GM21723 (cell line): ENCODE data around the gene TMEM63C.

ENCODE experiments used
- ATAC-seq: cut with Tn5 transposase; IDR thresholded peaks from one replicate; pipeline ENCODE4 v1.9.1; 2021; ENCODE audit warnings: mild to moderate bottlenecking, moderate library complexity; ENCODE audit not compliant: unreplicated experiment

The TMEM63C gene

DNA sequence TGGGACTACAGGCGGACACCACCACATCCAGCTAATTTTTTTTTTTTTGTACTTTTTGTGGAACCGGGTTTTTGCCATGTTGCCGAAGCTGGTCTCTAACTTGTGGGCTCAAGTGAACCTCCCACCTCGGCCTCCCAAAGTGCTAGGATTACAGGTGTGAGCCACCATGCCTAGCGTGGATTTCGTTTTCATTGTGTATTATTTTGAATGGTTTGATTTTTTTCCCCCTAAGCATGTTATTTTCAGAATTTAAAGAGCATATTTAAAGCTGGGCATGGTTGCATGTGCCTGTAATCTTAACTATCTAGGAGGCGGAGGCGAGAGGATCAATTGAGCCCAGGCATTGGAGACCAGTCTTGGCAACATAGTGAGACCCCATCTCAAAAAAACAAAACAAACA lies 13.1 kb downstream of the TMEM63C start:
- ATAC-seq = no peak

DNA sequence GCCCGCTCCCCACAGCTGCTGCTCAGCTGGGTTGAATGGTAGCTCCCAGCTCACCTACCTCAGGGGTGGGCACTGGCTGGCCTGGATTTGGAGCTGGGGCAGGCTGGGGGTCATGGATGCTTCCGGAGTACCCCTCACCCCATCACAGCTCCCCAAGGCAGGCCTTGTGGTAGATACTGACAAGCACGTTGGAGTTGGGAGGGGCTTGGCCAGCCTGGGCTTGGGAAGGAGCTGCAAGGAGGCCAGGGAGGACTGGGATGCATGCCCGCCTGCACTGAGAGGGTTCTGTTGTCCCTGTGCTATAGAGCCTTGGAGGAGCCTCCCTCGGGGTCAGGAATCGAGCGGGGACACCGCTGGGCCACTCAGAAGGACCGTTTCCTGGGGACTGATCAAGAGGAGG lies 14.2 kb downstream of the TMEM63C start:
- no peak for ATAC-seq

DNA sequence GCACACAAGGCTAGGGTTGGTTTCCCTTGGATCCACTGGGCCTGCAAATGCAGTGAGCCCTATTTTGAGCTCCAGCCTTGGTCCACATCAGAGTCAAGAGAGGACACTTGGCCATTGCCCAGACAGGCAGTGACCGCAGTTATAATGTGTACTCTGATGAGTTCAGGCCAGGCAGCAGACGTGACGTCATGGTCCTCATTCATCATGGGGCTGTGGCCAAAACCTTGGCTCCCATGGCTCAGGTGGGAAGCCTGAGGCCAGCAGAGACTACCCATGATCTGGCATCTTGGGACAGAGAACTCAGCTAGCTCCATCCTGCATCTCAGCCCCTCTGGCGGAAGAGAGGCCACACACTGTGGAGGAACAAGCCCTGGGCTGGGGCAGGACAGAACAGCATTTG lies 16.4 kb downstream of the TMEM63C start:
- no peak for ATAC-seq

DNA sequence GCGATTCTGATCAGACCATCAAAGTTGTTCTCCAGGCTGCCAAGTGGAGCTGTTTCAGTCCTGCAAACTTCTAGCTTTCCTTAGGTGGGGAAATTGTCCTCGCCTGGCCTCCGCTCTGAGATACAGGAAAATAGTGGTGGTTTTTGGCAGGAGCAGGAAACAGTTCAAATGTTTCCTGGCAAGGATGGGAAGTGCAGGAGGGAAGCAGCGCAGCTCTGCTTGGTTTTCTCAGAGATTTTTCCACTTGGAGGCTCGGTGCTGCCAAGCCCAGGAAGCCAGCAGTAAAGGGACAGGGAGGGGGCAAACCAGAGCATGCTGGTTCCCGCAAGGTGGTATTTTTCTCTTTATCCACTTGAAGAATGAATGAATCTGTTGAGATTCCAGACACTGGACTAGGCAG lies 17.0 kb downstream of the TMEM63C start:
- ATAC-seq = no peak

DNA sequence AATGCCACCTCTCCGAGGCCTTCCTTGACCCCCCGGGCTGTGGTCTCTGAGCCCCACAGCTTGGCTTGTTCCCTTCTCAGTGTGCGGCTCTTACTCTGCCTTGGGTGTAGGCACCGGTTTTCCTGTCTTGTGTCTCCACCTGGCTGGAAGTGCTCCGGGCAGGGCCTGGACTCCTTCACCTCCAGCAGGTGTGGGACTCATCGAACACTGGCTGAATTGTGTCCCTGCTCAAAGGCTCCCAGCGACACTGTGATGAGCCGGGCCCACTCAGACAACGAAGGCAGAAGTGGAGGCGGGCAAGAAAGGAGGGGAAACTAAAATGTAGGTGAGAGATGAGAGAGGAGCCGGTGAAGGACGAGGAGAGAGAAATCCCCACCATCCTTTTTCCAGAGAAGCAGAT lies 18.0 kb downstream of the TMEM63C start:
- ATAC-seq = no peak

DNA sequence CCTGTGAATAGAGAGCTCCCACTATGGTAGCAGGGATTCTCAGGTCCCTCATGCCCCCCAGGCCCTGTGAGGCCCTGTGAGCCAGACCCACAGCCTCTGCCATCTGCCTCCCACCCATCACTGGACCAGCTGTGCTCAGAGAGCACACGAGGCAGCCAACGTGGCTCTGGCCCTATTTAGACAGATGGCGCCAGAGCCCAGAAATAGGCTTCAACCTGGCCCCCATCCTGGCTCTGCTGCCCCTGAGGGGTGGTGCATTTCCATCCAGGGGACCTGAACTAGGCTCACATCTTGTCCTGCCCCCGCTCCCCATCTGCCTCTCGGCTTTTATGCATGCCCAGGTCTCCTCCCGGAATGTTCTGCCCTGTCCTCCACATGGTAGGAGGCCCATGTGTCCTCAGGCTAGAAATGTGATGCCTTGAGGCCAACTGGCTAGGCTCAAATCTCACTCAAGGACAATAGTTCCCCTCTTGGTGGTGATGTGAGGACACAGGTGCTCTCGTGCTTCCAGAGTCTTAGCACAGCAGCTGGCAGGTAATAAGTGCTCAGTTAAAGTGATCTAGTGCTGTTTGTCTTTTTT lies 18.9 kb downstream of the TMEM63C start:
- no peak for ATAC-seq

DNA sequence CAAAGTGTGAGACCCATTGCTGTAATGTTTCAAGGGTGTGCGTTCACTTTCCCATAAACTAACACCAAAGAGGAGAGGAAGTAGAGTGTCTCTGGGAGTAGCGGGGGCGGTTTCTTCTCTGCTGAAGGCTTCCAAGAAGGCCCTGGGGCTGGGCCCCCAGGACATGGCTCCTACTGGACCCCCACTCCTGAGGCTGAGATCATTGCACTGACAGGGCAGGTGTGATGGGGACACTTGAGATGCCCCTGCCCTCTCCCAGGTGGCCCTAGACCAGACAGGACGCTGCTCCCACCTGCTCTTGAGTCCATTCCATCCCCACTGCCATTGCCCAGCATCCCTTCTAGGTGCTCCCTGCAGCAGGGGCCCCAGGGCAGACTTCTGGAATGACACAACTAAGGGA lies 20.1 kb downstream of the TMEM63C start:
- no peak for ATAC-seq

DNA sequence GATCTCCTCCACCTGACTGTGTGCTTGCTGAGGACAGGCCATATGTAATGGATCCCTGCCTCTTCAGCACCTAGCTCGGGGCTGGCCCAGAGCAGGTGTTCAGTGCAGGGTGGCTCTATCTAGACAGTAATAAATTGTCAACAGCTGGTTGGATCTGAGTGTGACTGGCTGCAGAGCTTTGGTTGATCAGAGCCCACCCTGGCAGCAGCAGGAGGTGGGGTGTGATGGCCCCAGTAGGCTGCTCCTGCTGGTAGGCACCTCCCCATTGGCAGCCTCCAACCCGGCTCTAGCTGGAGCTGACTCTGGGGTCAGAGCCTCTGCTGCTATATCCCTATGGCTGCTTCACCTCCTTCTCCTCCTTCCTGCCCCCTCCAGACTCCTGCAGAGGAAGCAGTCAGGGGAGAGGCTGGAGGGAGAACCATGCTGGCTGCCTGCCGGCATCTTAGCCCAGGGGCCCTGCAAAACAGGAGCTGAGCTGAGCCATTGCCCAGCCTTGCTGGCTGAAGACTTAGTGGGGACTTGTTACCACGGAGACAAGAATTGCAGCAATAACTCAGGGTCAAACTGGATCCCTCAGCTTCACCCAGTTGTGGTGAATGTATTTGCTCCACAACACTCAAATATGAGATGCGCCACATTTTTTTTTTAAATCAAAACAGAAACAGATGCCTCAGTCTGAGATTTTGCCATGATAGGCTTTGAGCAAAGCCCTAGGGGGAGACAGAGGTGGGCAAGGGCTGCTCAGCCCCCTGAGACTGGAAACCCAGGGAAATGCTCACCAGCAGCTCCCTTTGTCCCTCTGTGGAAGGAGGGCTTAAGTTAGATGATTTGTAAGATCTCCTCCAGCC lies 22.2 kb downstream of the TMEM63C start:
- no peak for ATAC-seq

DNA sequence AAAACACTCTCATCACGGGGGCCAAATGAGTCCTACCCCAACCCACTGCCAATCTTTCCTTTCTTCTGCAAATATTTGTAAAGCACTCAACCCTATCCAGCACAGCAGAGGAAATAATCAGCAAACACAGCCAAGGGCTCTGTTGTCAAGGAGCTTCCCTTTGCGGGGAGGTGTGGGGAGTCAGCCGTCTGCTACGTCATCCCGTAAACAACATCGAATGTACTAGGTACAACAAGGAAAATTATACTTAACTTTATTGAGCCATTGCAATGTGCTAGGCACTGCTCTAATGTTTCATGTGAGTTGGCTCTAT lies 22.8 kb downstream of the TMEM63C start:
- ATAC-seq = no peak

DNA sequence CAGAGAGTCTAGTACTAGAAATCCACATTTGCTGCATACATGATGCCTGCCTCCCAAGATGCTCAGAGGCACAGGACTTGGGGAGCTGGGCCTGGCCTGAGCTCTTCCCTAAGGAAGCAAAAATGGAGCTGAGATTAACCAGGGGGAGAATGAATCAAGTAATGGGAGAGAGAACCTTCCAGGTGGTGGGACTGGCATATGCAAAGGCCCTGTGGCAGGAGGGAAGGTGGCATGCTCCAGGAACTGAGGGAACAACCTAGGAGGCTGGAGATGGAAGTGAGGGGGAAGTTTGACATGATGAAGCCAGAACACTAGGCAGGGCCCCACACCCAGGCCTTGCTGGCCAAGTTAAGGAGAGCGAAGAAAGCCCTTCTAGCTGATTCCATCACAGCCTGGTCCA lies 23.3 kb downstream of the TMEM63C start:
- no peak for ATAC-seq

DNA sequence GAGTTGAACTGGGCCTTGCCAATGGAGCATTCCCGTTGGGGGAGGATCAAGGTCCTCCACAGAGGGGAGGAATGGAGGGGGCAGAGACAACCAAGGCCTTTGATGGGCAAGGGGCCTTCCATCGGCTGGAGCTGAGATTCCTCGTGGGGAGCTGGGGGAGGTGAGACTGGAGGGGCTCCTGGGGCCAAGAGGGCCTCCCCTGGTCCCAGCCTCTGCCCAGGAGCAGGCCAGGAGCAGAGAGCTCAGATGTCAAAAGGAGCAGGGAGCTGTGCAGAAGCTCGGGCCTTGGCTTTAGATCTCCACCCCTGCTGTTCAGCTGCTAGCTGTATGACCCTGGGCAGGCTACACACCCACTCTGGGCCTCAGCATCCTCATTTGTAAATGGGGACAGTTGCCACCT lies 24.0 kb downstream of the TMEM63C start:
- ATAC-seq = no peak

DNA sequence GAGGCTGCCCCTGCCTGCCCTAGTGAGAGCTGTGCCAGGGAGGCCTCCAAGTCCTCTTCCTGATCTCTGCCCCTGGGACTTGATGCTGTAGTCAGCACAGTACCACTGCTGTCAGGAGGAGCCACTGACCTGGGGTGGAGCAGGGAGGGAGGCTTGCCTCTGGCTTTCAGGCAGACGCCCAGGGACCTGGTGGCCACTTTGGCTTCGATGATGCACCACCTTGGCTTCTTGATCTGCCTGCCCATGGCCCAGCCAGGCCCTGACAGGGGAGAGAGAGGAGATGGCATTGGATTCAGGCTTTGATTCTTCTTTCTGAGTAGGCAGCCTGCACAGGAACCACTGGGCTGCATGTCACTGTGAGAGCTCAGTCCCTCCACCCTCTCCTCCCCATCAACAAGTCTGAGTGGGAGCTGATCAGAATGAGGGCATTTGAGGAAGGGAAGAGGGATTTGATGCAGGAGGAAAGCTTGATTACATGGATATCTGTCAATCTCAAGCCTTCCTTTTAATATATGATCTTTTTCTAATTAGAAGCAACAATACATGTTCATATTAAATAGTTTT lies 24.7 kb downstream of the TMEM63C start:
- no peak for ATAC-seq

DNA sequence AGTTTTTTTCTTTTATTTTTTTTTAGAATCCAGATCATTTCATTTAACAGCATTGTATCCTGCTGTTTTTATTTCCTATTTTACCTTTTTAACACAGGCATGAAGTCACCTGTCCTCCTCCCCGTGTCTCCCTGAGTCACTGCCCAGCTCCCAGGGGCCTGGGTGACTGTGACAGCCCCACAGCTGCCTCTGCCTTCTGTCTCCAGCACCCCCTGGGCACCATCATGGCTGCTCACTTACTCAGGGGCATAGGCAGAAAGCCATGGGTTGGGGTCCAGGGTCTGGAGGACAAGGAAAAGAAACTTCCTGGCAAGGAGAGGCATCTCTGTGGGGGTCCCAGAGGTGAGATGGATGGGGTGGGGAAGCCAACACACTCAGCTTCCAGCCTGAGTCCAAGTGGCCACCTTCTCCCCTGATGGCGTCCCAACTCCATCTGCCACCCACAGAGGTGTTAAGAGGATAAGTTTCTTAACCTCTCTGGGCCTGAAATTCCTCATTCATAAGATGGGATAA lies 25.3 kb downstream of the TMEM63C start:
- ATAC-seq = no peak

DNA sequence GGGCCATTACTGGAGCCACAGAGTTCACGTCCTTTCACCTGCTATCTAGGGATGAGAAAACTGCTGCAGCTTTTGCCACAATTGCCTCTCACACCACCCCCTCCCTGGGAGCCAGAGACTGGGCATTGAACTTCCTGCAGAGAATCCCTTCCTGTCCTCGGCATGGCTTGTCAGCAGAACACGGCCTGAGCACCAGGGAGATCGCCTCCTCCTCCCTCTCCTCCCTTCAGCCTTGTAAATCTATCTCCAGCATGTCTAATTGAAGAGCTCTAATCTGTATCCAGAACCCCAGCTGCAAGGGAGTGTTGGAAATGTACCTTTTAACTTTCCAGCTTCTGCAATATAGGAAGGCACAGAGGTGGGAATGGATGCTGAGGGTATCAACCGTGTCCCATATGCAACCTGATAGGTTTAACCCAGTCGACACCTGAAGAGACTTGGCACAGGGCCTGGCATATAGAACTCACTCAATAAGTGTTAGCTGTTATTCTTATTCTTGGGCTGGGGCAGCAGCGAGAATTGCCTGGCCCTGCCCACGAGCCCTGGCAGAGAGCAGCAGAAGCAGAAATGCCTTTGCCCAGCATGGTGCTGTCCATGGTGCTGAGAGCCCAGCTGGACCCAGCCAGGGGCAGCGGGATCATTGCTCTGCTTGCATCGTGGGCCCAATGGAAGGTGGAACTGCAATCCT lies 26.8 kb downstream of the TMEM63C start:
- ATAC-seq = no peak

DNA sequence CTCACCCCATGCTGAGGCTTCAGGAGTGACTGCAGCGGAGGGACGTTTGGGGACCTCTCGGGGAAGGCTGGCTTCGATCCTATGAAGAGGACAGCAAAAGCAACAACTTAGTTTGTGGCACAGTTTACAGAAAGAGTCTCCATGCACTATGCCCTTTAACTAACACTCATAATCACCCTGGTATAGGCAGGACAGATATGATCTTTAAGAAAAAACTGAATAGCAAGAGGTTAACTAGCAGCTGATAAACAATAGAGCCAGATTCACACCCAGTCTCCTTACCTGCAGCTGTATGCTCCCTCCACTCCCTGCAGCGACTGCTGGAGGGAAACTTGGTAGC lies 27.4 kb downstream of the TMEM63C start:
- no peak for ATAC-seq

DNA sequence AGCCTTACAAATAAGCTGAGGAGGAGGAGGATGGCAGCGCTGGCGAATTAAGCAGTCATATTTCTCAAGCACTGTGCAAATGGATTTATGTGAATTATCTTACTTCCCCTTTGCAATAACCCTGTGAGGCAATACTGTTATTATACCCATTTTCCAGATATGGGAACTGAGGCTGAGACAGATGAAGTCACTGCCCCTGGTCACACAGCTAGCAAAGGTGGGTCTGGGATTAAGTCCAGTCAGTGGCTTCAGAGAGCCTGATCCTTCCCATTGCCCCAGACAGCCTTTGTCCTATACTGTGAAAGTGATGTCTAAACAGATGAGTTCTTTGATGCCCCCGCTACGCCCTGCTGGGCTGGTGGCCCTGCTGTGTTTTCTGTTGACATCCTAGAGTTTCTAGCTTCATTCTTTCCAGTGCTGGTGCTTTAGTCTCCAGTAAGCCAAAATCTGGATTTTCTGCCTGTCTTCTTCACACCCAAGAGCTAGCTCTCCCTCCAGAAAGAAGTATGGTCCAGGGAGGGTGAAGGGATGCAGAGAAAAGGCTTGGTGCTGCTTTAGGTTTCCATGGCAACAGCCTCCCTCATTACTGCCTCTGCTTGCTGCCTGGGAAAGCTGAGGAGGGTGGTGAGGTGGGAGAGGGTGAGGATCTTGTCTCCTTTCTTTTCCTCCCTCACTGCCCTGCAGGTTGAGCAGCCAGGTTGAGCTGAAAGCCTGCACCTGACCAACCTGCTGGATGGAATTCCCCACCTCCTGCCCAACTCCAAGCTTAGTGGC lies 30.7 kb downstream of the TMEM63C start:
- no peak for ATAC-seq

DNA sequence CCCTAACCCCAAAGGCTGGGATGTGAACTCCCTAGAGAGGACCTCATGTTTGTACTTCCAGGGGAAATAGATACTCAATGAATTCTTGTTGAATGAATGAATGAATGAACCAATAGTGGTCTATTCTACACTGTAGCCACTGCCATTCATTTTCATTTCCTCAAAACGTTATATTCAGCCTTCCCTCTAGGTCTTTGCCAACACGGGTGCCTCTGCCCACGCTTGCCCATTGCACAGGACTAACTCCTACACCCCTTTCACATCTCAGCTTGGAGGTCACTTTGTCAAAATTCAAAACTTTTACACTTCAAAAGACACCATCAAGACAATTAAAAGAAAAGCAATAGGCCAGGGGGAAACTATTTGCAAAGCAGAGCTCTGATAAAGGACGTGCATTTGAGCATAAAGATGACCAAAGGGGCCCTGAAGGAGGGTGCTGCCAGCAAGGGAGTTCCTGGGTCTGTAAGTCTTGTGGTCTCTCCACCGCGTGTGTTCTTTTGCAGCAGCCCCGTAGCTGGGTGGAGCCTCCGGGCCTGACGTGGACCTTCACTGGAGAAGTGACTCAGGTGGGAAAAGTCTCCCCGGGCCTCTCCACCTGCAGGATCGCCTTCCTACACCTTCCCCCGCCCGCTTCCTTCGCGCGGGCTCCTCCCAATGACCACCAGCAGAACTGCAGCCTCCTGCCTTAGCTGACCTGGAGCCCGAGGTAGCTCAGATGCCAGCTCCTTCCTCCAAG lies 31.5 kb downstream of the TMEM63C start:
- peak; percentile 75 for ATAC-seq

DNA sequence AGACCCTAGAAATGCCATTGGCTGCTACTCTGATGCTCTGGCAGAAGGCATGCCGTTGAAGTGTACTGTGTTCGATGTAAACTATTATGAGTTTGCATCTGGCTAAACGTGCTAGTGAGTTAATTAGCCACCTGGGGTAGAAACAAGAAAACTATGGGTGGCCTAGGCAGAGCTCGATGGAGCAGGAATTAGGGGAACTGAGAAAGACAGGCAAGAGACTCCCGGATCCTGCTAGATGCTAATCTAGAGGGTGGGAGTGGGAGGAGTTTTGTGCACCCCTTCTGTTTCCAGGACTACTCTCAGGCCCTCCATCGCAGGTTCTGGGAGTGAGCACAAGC lies 32.0 kb downstream of the TMEM63C start:
- no peak for ATAC-seq

DNA sequence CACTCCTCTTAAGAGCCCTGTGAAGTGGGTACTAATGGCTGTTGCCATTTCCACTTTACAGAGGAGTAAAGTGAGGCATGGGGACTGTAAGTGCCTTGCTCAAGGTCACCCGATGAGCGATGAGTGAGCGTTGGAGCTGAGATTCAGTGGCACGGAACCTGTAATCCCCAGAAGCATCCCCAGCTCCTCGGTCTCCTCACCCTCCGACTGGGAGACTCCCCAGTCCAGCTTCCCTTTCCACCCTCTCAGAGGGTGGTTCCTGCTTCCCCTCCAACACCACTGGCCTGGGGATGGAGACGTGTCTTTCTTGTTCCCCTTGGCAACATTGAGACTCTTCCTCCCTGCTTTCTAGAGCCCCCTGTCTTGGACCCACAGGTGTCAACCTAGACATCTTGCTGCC lies 32.6 kb downstream of the TMEM63C start:
- no peak for ATAC-seq

DNA sequence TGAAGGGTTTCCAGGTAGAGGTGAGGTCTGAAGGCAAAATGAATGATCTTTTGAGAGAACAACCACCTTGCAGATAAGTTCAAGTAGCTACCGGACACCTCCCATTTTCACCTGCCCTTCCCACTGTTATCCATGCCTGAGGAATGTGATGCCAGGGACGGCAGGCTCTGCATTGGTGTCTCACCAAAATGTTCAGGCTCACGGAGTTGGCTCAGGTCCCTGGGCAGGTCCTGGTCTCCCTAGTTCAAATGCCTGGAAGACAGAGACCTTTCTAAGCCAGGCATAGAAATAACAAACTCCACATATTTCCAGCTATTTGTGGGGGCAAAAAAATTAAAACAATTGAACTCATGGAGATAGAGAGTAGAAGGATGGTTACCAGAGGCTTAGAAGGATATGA lies 36.0 kb downstream of the TMEM63C start:
- ATAC-seq = no peak

DNA sequence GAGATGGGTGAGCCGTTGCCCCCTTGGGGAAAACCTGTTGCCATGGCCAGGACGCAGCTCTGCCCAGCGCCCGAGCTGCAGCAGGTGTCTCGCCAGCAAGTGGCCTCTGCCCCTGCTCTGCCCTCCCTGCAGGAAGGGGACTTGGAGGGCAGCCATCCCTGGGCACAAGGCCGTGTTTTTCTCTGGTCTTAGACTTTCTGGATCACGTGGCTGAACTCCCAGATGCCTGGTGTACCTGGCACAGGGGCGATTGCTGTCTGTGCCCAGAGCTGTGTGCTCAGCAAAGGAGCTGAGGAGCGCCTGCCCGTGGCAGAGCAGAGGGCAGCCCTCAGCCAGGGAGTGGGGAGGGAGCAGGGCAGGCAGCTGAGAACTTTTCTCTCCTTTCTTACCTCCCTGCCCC lies 38.0 kb downstream of the TMEM63C start:
- ATAC-seq = no peak
